ENCODE data around the gene IRF2BP2. TPM values are rescaled to one million over a fixed set of nuclear protein-coding genes. Genes with fewer than 3 reads are reported as not detected.

The IRF2BP2 gene
- polyA plus RNA-seq, 2 of the 4 experiments (the other 2 are of a cell fraction), result 38.2 to 53.5 TPM

- TF ChIP-seq RCOR1 (IDR thresholded peaks at IDR 0.05; ENCODE audit: low read depth, low read length) (no peak), JUN (IDR thresholded peaks at IDR 0.05) (no peak), MAZ (IDR thresholded peaks at IDR 0.05; ENCODE audit: borderline replicate concordance, low read depth, low read length) (no peak), SMC3 (IDR thresholded peaks at IDR 0.05) (no peak; the same call in 2 of the 3 replicates), EHMT2 (IDR thresholded peaks at IDR 0.05; ENCODE audit: low read depth) (no peak), EP300 (IDR thresholded peaks at IDR 0.05) (peak in 1 of 2 experiments; percentile 15; a peak in 1 of 5 replicates), BHLHE40 (IDR thresholded peaks at IDR 0.05; ENCODE audit: low read depth, low read length) (no peak), EHF (CRISPR knock-in tag; IDR thresholded peaks at IDR 0.05) (no peak), ESRRA (IDR thresholded peaks at IDR 0.05; ENCODE audit: borderline replicate concordance, low read length) (no peak), ZNF302 (CRISPR knock-in tag; IDR thresholded peaks at IDR 0.05) (no peak), HES2 (IDR thresholded peaks at IDR 0.05) (no peak), E2F6 (IDR thresholded peaks at IDR 0.05; ENCODE audit: borderline replicate concordance, low read depth) (no peak), RARB (CRISPR knock-in tag; IDR thresholded peaks at IDR 0.05) (no peak), NPAS2 (CRISPR knock-in tag; IDR thresholded peaks at IDR 0.05; ENCODE audit: borderline replicate concordance) (no peak), HDAC2 (IDR thresholded peaks at IDR 0.05) (no peak), TFCP2L1 (CRISPR knock-in tag; IDR thresholded peaks at IDR 0.05) (no peak), RAD21 (conservative IDR thresholded peaks at IDR 0.05 in 1 of 2, IDR thresholded peaks at IDR 0.05 in 1 of 2) (peak; percentile 16 to 19; a peak in 2 of 5 replicates), HOXB5 (CRISPR knock-in tag; IDR thresholded peaks at IDR 0.05) (no peak), SREBF2 (IDR thresholded peaks at IDR 0.05) (no peak), ZC3H11A (IDR thresholded peaks at IDR 0.05) (no peak), ATOH8 (CRISPR knock-in tag; IDR thresholded peaks at IDR 0.05; ENCODE audit: low read depth) (peak; percentile 4; the same call in 1 of the 2 replicates), CBX2 (IDR thresholded peaks at IDR 0.05; ENCODE audit: borderline replicate concordance, low read depth) (no peak), HOXB13 (CRISPR knock-in tag; IDR thresholded peaks at IDR 0.05; ENCODE audit: low read depth) (no peak), RFX5 (IDR thresholded peaks at IDR 0.05) (no peak), FOSL2 (IDR thresholded peaks at IDR 0.05) (peak; percentile 54; the same call in 1 of the 2 replicates), FOSL2 (CRISPR knock-in tag; IDR thresholded peaks at IDR 0.05) (peak; percentile 77), CBX8 (IDR thresholded peaks at IDR 0.05) (no peak), GATA3 (IDR thresholded peaks at IDR 0.05; ENCODE audit: borderline replicate concordance) (peak; percentile 45; the same call in 1 of the 2 replicates), POLR2AphosphoS2 (conservative IDR thresholded peaks at IDR 0.05; ENCODE audit: low read length) (no peak), CHD2 (IDR thresholded peaks at IDR 0.05; ENCODE audit: low read length, partially characterized antibody) (no peak), PHF8 (IDR thresholded peaks at IDR 0.05; ENCODE audit: borderline replicate concordance, low read depth) (no peak), HEYL (CRISPR knock-in tag; IDR thresholded peaks at IDR 0.05) (no peak), NR3C1 (IDR thresholded peaks at IDR 0.05) (no peak), KDM5A (IDR thresholded peaks at IDR 0.05) (no peak), ZFP36 (IDR thresholded peaks at IDR 0.05; ENCODE audit: borderline replicate concordance, partially characterized antibody) (no peak), FOXS1 (CRISPR knock-in tag; IDR thresholded peaks at IDR 0.05) (no peak)
- TF ChIP-seq, protein P1, sequence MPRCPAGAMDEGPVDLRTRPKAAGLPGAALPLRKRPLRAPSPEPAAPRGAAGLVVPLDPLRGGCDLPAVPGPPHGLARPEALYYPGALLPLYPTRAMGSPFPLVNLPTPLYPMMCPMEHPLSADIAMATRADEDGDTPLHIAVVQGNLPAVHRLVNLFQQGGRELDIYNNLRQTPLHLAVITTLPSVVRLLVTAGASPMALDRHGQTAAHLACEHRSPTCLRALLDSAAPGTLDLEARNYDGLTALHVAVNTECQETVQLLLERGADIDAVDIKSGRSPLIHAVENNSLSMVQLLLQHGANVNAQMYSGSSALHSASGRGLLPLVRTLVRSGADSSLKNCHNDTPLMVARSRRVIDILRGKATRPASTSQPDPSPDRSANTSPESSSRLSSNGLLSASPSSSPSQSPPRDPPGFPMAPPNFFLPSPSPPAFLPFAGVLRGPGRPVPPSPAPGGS (IDR thresholded peaks at IDR 0.05), result no peak
- TF ChIP-seq, protein P2, sequence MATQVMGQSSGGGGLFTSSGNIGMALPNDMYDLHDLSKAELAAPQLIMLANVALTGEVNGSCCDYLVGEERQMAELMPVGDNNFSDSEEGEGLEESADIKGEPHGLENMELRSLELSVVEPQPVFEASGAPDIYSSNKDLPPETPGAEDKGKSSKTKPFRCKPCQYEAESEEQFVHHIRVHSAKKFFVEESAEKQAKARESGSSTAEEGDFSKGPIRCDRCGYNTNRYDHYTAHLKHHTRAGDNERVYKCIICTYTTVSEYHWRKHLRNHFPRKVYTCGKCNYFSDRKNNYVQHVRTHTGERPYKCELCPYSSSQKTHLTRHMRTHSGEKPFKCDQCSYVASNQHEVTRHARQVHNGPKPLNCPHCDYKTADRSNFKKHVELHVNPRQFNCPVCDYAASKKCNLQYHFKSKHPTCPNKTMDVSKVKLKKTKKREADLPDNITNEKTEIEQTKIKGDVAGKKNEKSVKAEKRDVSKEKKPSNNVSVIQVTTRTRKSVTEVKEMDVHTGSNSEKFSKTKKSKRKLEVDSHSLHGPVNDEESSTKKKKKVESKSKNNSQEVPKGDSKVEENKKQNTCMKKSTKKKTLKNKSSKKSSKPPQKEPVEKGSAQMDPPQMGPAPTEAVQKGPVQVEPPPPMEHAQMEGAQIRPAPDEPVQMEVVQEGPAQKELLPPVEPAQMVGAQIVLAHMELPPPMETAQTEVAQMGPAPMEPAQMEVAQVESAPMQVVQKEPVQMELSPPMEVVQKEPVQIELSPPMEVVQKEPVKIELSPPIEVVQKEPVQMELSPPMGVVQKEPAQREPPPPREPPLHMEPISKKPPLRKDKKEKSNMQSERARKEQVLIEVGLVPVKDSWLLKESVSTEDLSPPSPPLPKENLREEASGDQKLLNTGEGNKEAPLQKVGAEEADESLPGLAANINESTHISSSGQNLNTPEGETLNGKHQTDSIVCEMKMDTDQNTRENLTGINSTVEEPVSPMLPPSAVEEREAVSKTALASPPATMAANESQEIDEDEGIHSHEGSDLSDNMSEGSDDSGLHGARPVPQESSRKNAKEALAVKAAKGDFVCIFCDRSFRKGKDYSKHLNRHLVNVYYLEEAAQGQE (IDR thresholded peaks at IDR 0.05), result no peak
These were observed 47.1 kb upstream of the IRF2BP2 start (continued) for GRCh38 chr1:234656944-234657654.

Data from A549 (cell line).